SK-N-SH treated with all-trans-retinoic acid at 6 μM for 48 hours (cell line): ENCODE data around the gene MDGA2.

Experiments
- CSDC2 ChIP-seq: fragments of 250-450 bp; sonication (Bioruptor Pico); IDR thresholded peaks from 2 replicates; pipeline ENCODE4 v1.5.0; 2020; ENCODE audit warnings: mild to moderate bottlenecking, moderate library complexity
- ESRRG ChIP-seq: fragments of 250-450 bp; sonication (Bioruptor Pico); IDR thresholded peaks from 2 replicates; pipeline ENCODE4 v1.6.1; 2021; ENCODE audit warnings: mild to moderate bottlenecking
- ISL1 ChIP-seq: fragments of 250-450 bp; sonication (Bioruptor Pico); IDR thresholded peaks from 2 replicates; pipeline ENCODE4 v2.1.2; 2022; ENCODE audit warnings: mild to moderate bottlenecking, moderate library complexity
- OSR1 ChIP-seq: fragments of 250-450 bp; sonication (Bioruptor Pico); IDR thresholded peaks from 2 replicates; pipeline ENCODE4 v1.8.0; 2022; ENCODE audit warnings: moderate library complexity, mild to moderate bottlenecking, inconsistent platforms
- RARB ChIP-seq: fragments of 250-450 bp; sonication (Bioruptor Pico); IDR thresholded peaks from 2 replicates; pipeline ENCODE4 v1.8.0; 2021; ENCODE audit warnings: mild to moderate bottlenecking, moderate library complexity
- TCF4 ChIP-seq: fragments of 250-450 bp; sonication (Bioruptor Pico); IDR thresholded peaks from 2 replicates; pipeline ENCODE4 v1.8.0; 2021; ENCODE audit warnings: mild to moderate bottlenecking, moderate library complexity, borderline replicate concordance
- TOX ChIP-seq: fragments of 250-450 bp; sonication (Bioruptor Pico); IDR thresholded peaks from 2 replicates; pipeline ENCODE4 v1.8.0; 2021; ENCODE audit warnings: mild to moderate bottlenecking, moderate library complexity, borderline replicate concordance
- ZC3H10 ChIP-seq: fragments of 250-450 bp; sonication (Bioruptor Pico); IDR thresholded peaks from 2 replicates; pipeline ENCODE4 v1.5.1; 2021; ENCODE audit warnings: mild to moderate bottlenecking, moderate library complexity
- ZFP3 ChIP-seq: fragments of 250-450 bp; sonication (Bioruptor Pico); IDR thresholded peaks from 2 replicates; pipeline ENCODE4 v1.5.0; 2020; ENCODE audit warnings: mild to moderate bottlenecking, moderate library complexity
- ZNF8 ChIP-seq: fragments of 450-650 bp; formaldehyde crosslinking; IDR thresholded peaks from 2 replicates; pipeline ENCODE4 v1.5.0; 2020; ENCODE audit warnings: mild to moderate bottlenecking, moderate library complexity
- TF ChIP-seq, protein P1 (sequence below): fragments of 250-450 bp; sonication (Bioruptor Pico); IDR thresholded peaks from 2 replicates; pipeline ENCODE4 v1.8.0; 2020; ENCODE audit warnings: mild to moderate bottlenecking, moderate library complexity, borderline replicate concordance
- TF ChIP-seq, protein P2 (sequence below): fragments of 250-450 bp; sonication (Bioruptor Pico); IDR thresholded peaks from 2 replicates; pipeline ENCODE4 v1.5.0; 2020; ENCODE audit warnings: mild to moderate bottlenecking, moderate library complexity
- TF ChIP-seq, protein P3 (sequence below): fragments of 250-450 bp; sonication (Bioruptor Pico); IDR thresholded peaks from 2 replicates; pipeline ENCODE4 v1.5.1; 2020; ENCODE audit warnings: low read depth, mild to moderate bottlenecking, moderate library complexity
- TF ChIP-seq, protein P4 (sequence below): fragments of 250-450 bp; sonication (Bioruptor Pico); IDR thresholded peaks from 2 replicates; pipeline ENCODE4 v1.5.1; 2021; ENCODE audit warnings: mild to moderate bottlenecking, moderate library complexity

DNA sequence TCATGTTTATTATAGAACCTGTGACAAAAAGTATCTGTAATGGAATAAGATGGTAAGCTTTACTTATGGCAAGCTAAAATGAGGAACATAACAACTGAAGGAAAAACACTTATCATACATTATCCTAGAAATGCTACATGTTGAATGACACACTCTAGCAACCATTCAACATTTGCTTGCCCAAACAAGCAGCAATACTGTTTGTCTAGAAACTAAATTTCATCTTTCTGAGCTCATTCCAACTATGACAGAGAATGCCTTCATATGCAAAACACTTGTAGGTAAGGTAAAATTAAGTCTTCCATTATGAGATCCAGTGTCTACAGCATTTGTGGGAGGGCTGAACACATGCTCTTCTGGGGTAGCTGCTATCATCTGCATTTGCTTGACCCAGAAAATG, 108.1 kb downstream of the MDGA2 start:
- TF ChIP-seq CSDC2 (no peak), ZFP3 (CRISPR knock-in tag) (no peak), OSR1 (no peak), RARB (no peak), ZNF8 (no peak), ZC3H10 (no peak), ISL1 (no peak), TCF4 (CRISPR knock-in tag) (no peak), TOX (CRISPR knock-in tag) (no peak), ESRRG (no peak)
- TF ChIP-seq, protein P1, sequence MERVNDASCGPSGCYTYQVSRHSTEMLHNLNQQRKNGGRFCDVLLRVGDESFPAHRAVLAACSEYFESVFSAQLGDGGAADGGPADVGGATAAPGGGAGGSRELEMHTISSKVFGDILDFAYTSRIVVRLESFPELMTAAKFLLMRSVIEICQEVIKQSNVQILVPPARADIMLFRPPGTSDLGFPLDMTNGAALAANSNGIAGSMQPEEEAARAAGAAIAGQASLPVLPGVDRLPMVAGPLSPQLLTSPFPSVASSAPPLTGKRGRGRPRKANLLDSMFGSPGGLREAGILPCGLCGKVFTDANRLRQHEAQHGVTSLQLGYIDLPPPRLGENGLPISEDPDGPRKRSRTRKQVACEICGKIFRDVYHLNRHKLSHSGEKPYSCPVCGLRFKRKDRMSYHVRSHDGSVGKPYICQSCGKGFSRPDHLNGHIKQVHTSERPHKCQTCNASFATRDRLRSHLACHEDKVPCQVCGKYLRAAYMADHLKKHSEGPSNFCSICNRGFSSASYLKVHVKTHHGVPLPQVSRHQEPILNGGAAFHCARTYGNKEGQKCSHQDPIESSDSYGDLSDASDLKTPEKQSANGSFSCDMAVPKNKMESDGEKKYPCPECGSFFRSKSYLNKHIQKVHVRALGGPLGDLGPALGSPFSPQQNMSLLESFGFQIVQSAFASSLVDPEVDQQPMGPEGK (CRISPR knock-in tag): no peak
- TF ChIP-seq, protein P2, sequence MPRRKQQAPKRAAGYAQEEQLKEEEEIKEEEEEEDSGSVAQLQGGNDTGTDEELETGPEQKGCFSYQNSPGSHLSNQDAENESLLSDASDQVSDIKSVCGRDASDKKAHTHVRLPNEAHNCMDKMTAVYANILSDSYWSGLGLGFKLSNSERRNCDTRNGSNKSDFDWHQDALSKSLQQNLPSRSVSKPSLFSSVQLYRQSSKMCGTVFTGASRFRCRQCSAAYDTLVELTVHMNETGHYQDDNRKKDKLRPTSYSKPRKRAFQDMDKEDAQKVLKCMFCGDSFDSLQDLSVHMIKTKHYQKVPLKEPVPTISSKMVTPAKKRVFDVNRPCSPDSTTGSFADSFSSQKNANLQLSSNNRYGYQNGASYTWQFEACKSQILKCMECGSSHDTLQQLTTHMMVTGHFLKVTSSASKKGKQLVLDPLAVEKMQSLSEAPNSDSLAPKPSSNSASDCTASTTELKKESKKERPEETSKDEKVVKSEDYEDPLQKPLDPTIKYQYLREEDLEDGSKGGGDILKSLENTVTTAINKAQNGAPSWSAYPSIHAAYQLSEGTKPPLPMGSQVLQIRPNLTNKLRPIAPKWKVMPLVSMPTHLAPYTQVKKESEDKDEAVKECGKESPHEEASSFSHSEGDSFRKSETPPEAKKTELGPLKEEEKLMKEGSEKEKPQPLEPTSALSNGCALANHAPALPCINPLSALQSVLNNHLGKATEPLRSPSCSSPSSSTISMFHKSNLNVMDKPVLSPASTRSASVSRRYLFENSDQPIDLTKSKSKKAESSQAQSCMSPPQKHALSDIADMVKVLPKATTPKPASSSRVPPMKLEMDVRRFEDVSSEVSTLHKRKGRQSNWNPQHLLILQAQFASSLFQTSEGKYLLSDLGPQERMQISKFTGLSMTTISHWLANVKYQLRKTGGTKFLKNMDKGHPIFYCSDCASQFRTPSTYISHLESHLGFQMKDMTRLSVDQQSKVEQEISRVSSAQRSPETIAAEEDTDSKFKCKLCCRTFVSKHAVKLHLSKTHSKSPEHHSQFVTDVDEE: no peak
- TF ChIP-seq, protein P3, sequence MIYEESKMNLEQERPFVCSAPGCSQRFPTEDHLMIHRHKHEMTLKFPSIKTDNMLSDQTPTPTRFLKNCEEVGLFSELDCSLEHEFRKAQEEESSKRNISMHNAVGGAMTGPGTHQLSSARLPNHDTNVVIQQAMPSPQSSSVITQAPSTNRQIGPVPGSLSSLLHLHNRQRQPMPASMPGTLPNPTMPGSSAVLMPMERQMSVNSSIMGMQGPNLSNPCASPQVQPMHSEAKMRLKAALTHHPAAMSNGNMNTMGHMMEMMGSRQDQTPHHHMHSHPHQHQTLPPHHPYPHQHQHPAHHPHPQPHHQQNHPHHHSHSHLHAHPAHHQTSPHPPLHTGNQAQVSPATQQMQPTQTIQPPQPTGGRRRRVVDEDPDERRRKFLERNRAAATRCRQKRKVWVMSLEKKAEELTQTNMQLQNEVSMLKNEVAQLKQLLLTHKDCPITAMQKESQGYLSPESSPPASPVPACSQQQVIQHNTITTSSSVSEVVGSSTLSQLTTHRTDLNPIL (CRISPR knock-in tag): no peak
- TF ChIP-seq, protein P4, sequence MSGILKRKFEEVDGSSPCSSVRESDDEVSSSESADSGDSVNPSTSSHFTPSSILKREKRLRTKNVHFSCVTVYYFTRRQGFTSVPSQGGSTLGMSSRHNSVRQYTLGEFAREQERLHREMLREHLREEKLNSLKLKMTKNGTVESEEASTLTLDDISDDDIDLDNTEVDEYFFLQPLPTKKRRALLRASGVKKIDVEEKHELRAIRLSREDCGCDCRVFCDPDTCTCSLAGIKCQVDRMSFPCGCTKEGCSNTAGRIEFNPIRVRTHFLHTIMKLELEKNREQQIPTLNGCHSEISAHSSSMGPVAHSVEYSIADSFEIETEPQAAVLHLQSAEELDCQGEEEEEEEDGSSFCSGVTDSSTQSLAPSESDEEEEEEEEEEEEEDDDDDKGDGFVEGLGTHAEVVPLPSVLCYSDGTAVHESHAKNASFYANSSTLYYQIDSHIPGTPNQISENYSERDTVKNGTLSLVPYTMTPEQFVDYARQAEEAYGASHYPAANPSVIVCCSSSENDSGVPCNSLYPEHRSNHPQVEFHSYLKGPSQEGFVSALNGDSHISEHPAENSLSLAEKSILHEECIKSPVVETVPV: no peak
